Fibroblast of the aortic adventitia (primary cell): ENCODE measurements around the gene SEMA4B. TPM values are rescaled to one million over a fixed set of nuclear protein-coding genes. Genes with fewer than 3 reads are reported as not detected.

Experiments used
- DNase-seq: peaks from one replicate; pipeline ENCODE4 v3.0.0-alpha.2; 2010; ENCODE audit warnings: low read depth
- H3K4me3 ChIP-seq: 2 replicates; pipeline ENCODE4 v1.5.1; 2011; ENCODE audit warnings: low read depth, mild to moderate bottlenecking, control low read depth, low read length, moderate library complexity
- total RNA-seq: library from RNA; depleted of rRNA; stranded (reverse); fragments of >200 nt; gene quantifications from 2 replicates; pipeline ENCODE4 v1.2.3, GENCODE V29; 2012; ENCODE audit warnings: low replicate concordance
- TF ChIP-seq, protein P1 (sequence below): IDR thresholded peaks from 2 replicates; pipeline ENCODE4 v1.5.1; 2011; ENCODE audit warnings: mild to moderate bottlenecking, low read length, control low read depth, inconsistent platforms; ENCODE audit not compliant: insufficient read depth

The SEMA4B gene
- total RNA-seq, 1 donor = 14.5 TPM

DNA sequence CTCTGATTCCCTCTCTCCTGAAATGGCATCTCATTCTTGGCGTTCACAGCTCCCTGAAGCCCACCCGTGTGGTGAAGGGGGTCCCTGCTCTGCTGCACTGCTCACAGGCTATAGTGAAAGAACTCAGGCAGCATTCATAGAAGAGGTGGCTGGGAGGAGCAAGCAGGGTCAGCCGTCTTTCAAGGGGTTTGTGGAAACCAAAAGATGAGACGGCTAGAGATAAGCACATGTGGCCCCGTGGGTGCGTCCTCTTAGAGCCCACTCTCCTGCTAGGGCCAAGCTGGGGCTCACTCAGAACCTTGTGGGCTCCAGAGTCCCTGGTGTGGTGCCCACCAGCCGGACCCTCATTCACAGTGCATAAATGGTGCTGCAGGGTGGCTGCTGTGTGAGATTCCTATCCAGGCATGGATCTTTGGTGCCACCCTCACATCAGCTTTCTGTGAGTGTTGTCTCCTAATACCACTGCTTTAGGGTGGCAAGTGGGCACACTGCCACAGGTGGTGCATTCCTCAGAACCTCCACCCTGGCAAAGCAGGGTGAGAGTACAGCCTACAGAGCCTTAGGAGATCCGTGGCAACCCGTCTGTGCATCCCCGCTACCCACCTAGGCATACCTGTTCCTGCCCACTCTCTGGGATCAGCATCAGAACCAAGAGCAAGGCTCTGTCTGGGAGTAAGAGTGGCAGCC, 11.2 kb upstream of the SEMA4B start:
- DNase-seq = no peak
- H3K4me3 ChIP-seq = no peak overlapping the region
- TF ChIP-seq, protein P1, sequence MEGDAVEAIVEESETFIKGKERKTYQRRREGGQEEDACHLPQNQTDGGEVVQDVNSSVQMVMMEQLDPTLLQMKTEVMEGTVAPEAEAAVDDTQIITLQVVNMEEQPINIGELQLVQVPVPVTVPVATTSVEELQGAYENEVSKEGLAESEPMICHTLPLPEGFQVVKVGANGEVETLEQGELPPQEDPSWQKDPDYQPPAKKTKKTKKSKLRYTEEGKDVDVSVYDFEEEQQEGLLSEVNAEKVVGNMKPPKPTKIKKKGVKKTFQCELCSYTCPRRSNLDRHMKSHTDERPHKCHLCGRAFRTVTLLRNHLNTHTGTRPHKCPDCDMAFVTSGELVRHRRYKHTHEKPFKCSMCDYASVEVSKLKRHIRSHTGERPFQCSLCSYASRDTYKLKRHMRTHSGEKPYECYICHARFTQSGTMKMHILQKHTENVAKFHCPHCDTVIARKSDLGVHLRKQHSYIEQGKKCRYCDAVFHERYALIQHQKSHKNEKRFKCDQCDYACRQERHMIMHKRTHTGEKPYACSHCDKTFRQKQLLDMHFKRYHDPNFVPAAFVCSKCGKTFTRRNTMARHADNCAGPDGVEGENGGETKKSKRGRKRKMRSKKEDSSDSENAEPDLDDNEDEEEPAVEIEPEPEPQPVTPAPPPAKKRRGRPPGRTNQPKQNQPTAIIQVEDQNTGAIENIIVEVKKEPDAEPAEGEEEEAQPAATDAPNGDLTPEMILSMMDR = no peak

DNA sequence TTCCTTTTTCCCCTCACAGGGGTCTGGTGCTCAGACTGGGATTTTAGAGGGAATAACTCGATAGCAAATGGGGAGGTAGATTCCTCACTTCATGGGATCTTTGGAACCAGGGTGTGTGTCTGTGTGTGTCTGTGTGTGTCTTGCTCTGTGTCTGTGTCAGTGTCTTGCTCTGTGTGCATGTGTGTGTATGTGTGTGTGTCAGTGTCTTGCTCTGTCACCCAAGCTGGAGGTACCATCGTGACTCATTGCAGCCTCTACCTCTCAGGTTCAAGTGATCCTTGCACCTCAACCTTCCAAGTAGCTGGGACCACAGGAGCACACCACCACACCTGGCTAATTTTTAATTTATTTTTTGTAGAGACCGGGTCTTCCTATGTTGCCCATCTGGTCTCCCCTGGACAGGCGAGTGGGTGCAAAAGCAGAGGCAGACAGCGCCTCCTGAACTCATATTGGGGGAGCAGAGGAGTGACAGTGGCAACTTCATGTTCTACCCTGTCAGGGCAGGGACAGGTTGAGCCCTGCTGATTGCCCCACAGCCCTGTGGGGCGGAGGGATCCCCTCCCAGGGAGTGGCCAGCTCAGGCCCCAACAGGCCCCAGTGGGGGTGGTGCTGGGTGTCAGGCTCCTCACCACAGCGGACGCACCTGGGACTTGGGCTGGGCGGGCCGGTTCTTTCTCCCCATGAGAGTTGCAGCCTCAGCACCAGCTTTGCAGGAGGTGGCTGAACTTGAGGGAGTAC, 10.4 kb upstream of the SEMA4B start:
- DNase-seq = no peak
- TF ChIP-seq, protein P1 = no peak
- H3K4me3 ChIP-seq = no peak overlapping the region

DNA sequence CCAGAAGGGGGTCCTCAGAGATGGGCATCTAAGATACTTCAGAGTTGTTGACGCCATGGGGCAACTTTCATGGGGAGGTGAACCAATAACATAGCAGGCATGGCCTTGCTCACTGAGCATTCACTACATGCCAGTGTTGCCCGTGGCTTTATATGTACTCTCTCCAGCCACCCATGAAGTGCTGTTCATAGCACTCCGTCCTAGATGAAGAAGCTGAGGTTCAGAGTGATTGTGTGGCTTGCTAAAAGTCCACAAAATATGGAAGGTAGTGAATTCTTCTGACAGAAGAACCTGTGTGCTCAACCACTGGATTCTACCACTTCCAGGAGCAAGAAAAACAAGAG, 9.8 kb upstream of the SEMA4B start:
- TF ChIP-seq, protein P1 = no peak
- no peak overlapping the region for H3K4me3 ChIP-seq
- no peak for DNase-seq

DNA sequence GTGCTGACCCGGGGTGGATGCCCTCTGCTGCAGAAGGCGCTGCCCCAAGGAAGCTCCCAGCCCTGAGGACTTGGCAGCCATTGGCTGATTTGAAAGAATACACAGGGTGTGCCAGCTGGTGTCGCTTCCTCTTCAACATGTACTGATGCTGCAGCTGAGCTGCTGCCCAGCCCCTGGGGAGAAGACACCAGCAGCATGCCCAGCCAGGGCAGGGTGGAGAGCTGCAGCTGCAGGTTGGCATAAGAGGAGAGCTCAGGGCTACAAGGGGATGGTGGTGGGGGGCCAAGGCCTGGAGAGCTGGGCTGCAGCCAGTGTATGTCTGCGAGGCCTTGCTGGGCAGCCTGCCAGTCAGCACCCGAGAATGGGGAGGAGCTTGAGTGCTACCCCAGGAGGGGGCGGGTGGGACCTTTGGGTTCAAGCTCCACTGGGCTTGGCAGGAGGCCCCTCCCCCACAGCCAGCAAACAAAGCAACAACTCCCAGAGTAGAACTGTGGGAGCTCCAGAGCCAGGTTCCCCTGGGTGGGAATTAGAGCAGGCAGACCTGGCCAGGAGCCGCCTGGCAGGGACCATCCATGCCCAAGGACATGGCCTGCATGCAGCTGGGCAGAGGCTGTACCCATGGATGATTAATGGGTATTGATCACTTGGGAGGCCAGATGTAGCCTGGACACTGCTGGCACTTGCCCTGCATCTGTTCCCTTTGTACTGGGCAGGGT, 9.2 kb upstream of the SEMA4B start:
- TF ChIP-seq, protein P1 = no peak

DNA sequence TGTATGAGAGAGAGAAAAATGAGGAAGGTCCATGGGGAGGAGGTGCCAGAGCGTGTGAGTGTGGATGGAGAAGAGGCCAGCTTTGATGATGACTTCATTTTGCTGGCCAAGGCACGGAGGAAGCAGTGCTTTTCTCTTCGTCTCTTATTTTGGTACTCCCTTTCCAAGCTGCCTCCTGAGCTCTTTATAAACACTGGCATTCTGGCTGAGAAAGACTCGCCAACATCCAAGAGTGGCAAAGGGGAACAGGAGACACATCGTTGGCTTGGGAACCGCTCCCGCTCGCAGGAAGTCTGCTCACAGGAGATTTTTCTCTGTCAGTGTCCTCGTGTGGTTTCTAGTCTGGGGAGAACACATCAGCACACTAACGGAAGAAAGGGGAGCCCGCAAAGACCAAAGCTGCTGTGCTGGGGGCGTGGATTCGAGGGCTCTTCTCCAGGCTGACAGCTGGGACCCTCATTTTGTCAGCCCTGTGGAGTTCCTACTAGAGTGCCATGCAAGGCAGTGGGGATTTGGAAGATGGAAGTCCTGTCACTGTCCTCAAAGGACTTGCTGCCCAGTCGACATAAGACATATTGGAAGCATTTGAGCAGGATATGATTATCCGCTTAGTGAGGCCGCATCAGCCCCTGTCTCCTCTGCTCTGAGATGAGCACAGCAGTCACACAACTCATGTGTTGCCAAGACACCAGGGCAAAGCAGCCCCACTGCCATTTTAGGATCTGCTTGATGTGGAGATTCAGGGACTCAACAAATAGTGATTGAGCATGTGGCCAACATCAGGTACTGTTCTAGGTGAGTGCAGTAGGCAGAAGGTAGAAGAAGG, 8.0 kb upstream of the SEMA4B start:
- TF ChIP-seq, protein P1 = no peak
- no peak overlapping the region for H3K4me3 ChIP-seq
- DNase-seq = no peak

More for the DNA sequence above, 9.2 kb upstream of the SEMA4B start:
- no peak for DNase-seq
- no peak overlapping the region for H3K4me3 ChIP-seq

DNA sequence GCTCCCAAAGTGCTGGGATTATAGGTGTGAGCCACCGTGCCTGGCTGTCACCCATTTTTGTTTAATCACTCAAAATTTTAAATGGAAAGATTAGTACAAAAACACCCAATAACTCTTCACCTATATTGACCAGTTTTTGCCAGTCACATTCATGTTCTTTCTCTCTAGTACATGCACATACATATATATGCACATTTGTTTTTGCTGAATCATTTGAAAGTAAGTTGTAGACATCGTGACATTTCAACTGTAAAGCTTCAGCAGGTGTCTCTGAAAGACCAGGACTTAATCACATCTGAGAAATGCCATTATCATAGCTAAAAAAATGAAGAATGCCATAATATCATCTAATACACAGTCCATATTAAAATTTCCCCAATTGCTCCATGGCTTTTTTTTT, 6.5 kb upstream of the SEMA4B start:
- TF ChIP-seq, protein P1 = no peak
- DNase-seq = no peak

More for the DNA sequence above, 6.5 kb upstream of the SEMA4B start:
- H3K4me3 ChIP-seq = no peak overlapping the region
